H9 (cell line): ENCODE data around the gene CCR3. TPM values are rescaled to one million over a fixed set of nuclear protein-coding genes. Genes with fewer than 3 reads are reported as not detected.
A peak's percentile ranks its signal among the peaks of the same experiment; 100 is the strongest.

Experiments used
- DNase-seq: peaks from one replicate; pipeline ENCODE4 v3.0.0-alpha.2; 2017
- H2AFZ ChIP-seq: one replicate; pipeline ENCODE4 v1.6.1; 2013; ENCODE audit warnings: mild to moderate bottlenecking, low read length, control low read depth, moderate library complexity
- H2AK5ac ChIP-seq: 2 replicates; pipeline ENCODE4 v1.6.1; 2013; ENCODE audit warnings: low read length, control low read depth, mixed read lengths; ENCODE audit not compliant: insufficient read length
- H2BK120ac ChIP-seq: one replicate; pipeline ENCODE4 v1.6.1; 2013; ENCODE audit warnings: low read depth, mild to moderate bottlenecking, low read length, control low read depth, inconsistent platforms; ENCODE audit not compliant: poor library complexity, severe bottlenecking
- H2BK12ac ChIP-seq: 2 replicates; pipeline ENCODE4 v1.6.1; 2013; ENCODE audit warnings: low read length, control low read depth, mixed read lengths, low read depth; ENCODE audit not compliant: insufficient read length
- H2BK15ac ChIP-seq: 2 replicates; pipeline ENCODE4 v1.6.1; 2013; ENCODE audit warnings: low read depth, low read length, control low read depth
- H2BK20ac ChIP-seq: one replicate; pipeline ENCODE4 v1.6.1; 2013; ENCODE audit warnings: low read depth, mild to moderate bottlenecking, low read length, control low read depth, inconsistent platforms; ENCODE audit not compliant: poor library complexity, severe bottlenecking
- H2BK5ac ChIP-seq: 2 replicates; pipeline ENCODE4 v1.6.1; 2013; ENCODE audit warnings: low read length, control low read depth, mixed read lengths; ENCODE audit not compliant: insufficient read length
- H3K14ac ChIP-seq: 2 replicates; pipeline ENCODE4 v1.6.1; 2013; ENCODE audit warnings: low read length, control low read depth; ENCODE audit not compliant: insufficient read depth
- H3K18ac ChIP-seq: 2 replicates; pipeline ENCODE4 v1.6.1; 2013; ENCODE audit warnings: low read depth, mild to moderate bottlenecking, mixed read lengths, low read length, control low read depth; ENCODE audit not compliant: insufficient read length
- H3K23ac ChIP-seq: 2 replicates; pipeline ENCODE4 v1.6.1; 2013; ENCODE audit warnings: low read length, control low read depth, mixed read lengths, low read depth; ENCODE audit not compliant: insufficient read length
- H3K23me2 ChIP-seq: 2 replicates; pipeline ENCODE4 v1.6.1; 2013; ENCODE audit warnings: low read depth, mild to moderate bottlenecking, mixed read lengths, low read length, control low read depth; ENCODE audit not compliant: insufficient read length, poor library complexity, severe bottlenecking
- H3K27ac ChIP-seq: 2 replicates; pipeline ENCODE4 v1.5.1; 2013; ENCODE audit warnings: low read length, control low read depth, mixed read lengths, low read depth; ENCODE audit not compliant: insufficient read length
- H3K27me3 ChIP-seq: 2 replicates; pipeline ENCODE4 v1.6.1; 2013; ENCODE audit warnings: low read length, control low read depth, inconsistent platforms; ENCODE audit not compliant: insufficient read depth
- H3K4ac ChIP-seq: 2 replicates; pipeline ENCODE4 v1.6.1; 2013; ENCODE audit warnings: low read depth, mild to moderate bottlenecking, control low read depth, inconsistent platforms, low read length, moderate library complexity
- H3K4me1 ChIP-seq: 2 replicates; pipeline ENCODE4 v1.6.1; 2013; ENCODE audit warnings: low read length, control low read depth, inconsistent platforms; ENCODE audit not compliant: insufficient read depth
- H3K4me2 ChIP-seq: 2 replicates; pipeline ENCODE4 v1.6.1; 2013; ENCODE audit warnings: low read length, control low read depth, mixed read lengths; ENCODE audit not compliant: insufficient read length, insufficient read depth
- H3K56ac ChIP-seq: 2 replicates; pipeline ENCODE4 v1.6.1; 2013; ENCODE audit warnings: low read depth, mild to moderate bottlenecking, mixed read lengths, low read length, control low read depth; ENCODE audit not compliant: insufficient read length
- H3K79me1 ChIP-seq: 2 replicates; pipeline ENCODE4 v1.6.1; 2013; ENCODE audit warnings: low read depth, mild to moderate bottlenecking, moderate library complexity, low read length, control low read depth, inconsistent platforms; ENCODE audit not compliant: insufficient read depth, poor library complexity, severe bottlenecking
- H3K79me2 ChIP-seq: 2 replicates; pipeline ENCODE4 v1.6.1; 2013; ENCODE audit warnings: low read length, control low read depth, inconsistent platforms; ENCODE audit not compliant: insufficient read depth
- H3K9ac ChIP-seq: 2 replicates; pipeline ENCODE4 v1.6.1; 2013; ENCODE audit warnings: low read length, control low read depth, mixed read lengths; ENCODE audit not compliant: insufficient read length; ENCODE audit errors: extremely low read depth
- H3K9me3 ChIP-seq: one replicate; pipeline ENCODE4 v1.6.1; 2013; ENCODE audit warnings: low read depth, low read length, inconsistent platforms; ENCODE audit not compliant: control insufficient read depth
- H3T11ph ChIP-seq: one replicate; pipeline ENCODE4 v1.6.1; 2013; ENCODE audit warnings: mild to moderate bottlenecking, low read length, control low read depth, inconsistent platforms
- H4K20me1 ChIP-seq: one replicate; pipeline ENCODE4 v1.6.1; 2013; ENCODE audit not compliant: control insufficient read depth, insufficient read length, insufficient read depth
- H4K5ac ChIP-seq: 2 replicates; pipeline ENCODE4 v1.6.1; 2013; ENCODE audit warnings: low read depth, mild to moderate bottlenecking, mixed read lengths, low read length, control low read depth; ENCODE audit not compliant: insufficient read length
- H4K8ac ChIP-seq: replicated peaks from 2 replicates; pipeline ENCODE4 v1.6.1; 2013; ENCODE audit warnings: low read length, control low read depth, mixed read lengths, low read depth; ENCODE audit not compliant: insufficient read length
- H4K91ac ChIP-seq: 2 replicates; pipeline ENCODE4 v1.6.1; 2013; ENCODE audit warnings: low read depth, mild to moderate bottlenecking, moderate library complexity, mixed read lengths, low read length, control low read depth; ENCODE audit not compliant: insufficient read length
- H3K27ac Mint-ChIP-seq, 3 experiments: 2 replicates in 2 of 3; 3 replicates in 1 of 3; pipeline ENCODE4 v1.8.0; 2020 to 2021; ENCODE audit warnings: mixed read lengths in 3 of 3, mild to moderate bottlenecking in 1 of 3, moderate library complexity in 1 of 3
- H3K27me3 Mint-ChIP-seq: 2 replicates; pipeline ENCODE4 v1.8.0; 2021; ENCODE audit warnings: low read depth, mild to moderate bottlenecking, moderate library complexity, mixed read lengths
- H3K36me3 Mint-ChIP-seq, 3 experiments: 2 replicates in 2 of 3; 3 replicates in 1 of 3; pipeline ENCODE4 v1.8.0; 2020 to 2021; ENCODE audit warnings: low read depth in 3 of 3, mixed read lengths in 3 of 3; ENCODE audit not compliant: insufficient read depth in 1 of 3
- H3K4me1 Mint-ChIP-seq, 2 experiments: 2 replicates each; pipeline ENCODE4 v1.8.0; 2020; ENCODE audit warnings: mixed read lengths in 2 of 2
- H3K4me3 Mint-ChIP-seq, 2 experiments: 2 replicates in 1 of 2; 3 replicates in 1 of 2; pipeline ENCODE4 v1.8.0; 2020 to 2021; ENCODE audit warnings: mild to moderate bottlenecking in 2 of 2, mixed read lengths in 2 of 2, moderate library complexity in 1 of 2
- H3K9me3 Mint-ChIP-seq, 2 experiments: 2 replicates in 1 of 2; 3 replicates in 1 of 2; pipeline ENCODE4 v1.8.0; 2020; ENCODE audit warnings: mild to moderate bottlenecking in 2 of 2, mixed read lengths in 2 of 2, moderate library complexity in 1 of 2
- CTCF ChIP-seq: fragments of 200-600 bp; sonication (generic); conservative IDR thresholded peaks from 3 replicates; pipeline ENCODE4 v1.8.0; 2021; ENCODE audit warnings: antibody characterized with exemption, mild to moderate bottlenecking
- WGBS: extraction: QIAGEN DNeasy Blood & Tissue Kit; methylation state at CpG from one replicate; pipeline ENCODE4 v1.1.7; 2013; ENCODE audit warnings: missing lambda C conversion rate, low lambda C conversion rate, mixed read lengths; ENCODE audit not compliant: insufficient read length; ENCODE audit errors: extremely low coverage; 5-methylcytosine and 5-hydroxymethylcytosine counted together
- total RNA-seq: library from RNA; stranded (reverse); gene quantifications from 2 replicates; pipeline ENCODE4 v1.2.1, GENCODE V29; 2021

The CCR3 gene
- total RNA-seq, 1 experiment from 2014 or later = not detected

- no peaks in the 10 kb centered on the region for H3K23me2 ChIP-seq
- no peak overlapping the region for H4K91ac ChIP-seq
- no peak overlapping the region for H3K56ac ChIP-seq
- H3K27me3 Mint-ChIP-seq = peaks cover 1% of the 10 kb centered on the region; the same call in 1 of the 2 replicates
- H3K4me1 Mint-ChIP-seq = peaks cover 13 to 19% of the 10 kb centered on the region in 2 experiments
- H2BK5ac ChIP-seq = no peak overlapping the region
- H4K20me1 ChIP-seq = no peaks in the 10 kb centered on the region
- no peak overlapping the region for H3K18ac ChIP-seq
- no peaks in the 10 kb centered on the region for H3K27me3 ChIP-seq
- no peak overlapping the region for H2BK120ac ChIP-seq
- peaks cover 7% of the 10 kb centered on the region; the same call in 1 of the 2 replicates for H3K4me1 ChIP-seq
- no peaks in the 10 kb centered on the region for H3K36me3 Mint-ChIP-seq
- H3T11ph ChIP-seq = peak overlapping the region; percentile 12
- H2BK15ac ChIP-seq = no peak overlapping the region
- H2AK5ac ChIP-seq = no peak overlapping the region
- H3K27ac ChIP-seq = no peak overlapping the region
- H4K5ac ChIP-seq = no peak overlapping the region
- H3K9me3 Mint-ChIP-seq = no peaks in the 10 kb centered on the region; a peak in 1 of 5 replicates
- H2AFZ ChIP-seq = no peak overlapping the region
- no peak overlapping the region for H2BK12ac ChIP-seq
- H3K79me2 ChIP-seq = no peaks in the 10 kb centered on the region
- no CpG with 5 or more reads among the region's 3 CpGs for WGBS
- no peak overlapping the region for H3K4me2 ChIP-seq
- H3K4ac ChIP-seq = no peak overlapping the region
- H2BK20ac ChIP-seq = no peak overlapping the region
- no peak overlapping the region for H4K8ac ChIP-seq
- H3K9ac ChIP-seq = no peak overlapping the region
- no peak overlapping the region for H3K4me3 Mint-ChIP-seq
- no peak for TF ChIP-seq CTCF
- no peak overlapping the region for H3K14ac ChIP-seq
- no peaks in the 10 kb centered on the region for H3K79me1 ChIP-seq
- peak; percentile 38 for DNase-seq
- H3K27ac Mint-ChIP-seq = no peak overlapping the region
- no peaks in the 10 kb centered on the region for H3K9me3 ChIP-seq
- H3K23ac ChIP-seq = no peak overlapping the region
Observed at GRCh38 chr3:46239301-46239938, 2.8 kb upstream of the CCR3 start.
